K562 (cell line): Measurements from ENCODE around the gene LPCAT3. TPM values are rescaled to one million over a fixed set of nuclear protein-coding genes. Genes with fewer than 3 reads are reported as not detected.

Source experiments
- IRF1 ChIP-seq: sonication (generic); formaldehyde crosslinking; IDR thresholded peaks from 2 replicates; pipeline ENCODE4 v1.8.0; 2022; ENCODE audit warnings: missing genetic modification reagents, mild to moderate bottlenecking, borderline replicate concordance
- MEF2D ChIP-seq: conservative IDR thresholded peaks from 2 replicates; pipeline ENCODE4 v1.6.1; 2016; ENCODE audit warnings: low read depth, missing genetic modification characterization, missing compliant biosample characterization
- SOX6 ChIP-seq: fragments of 450-650 bp; IDR thresholded peaks from 2 replicates; pipeline ENCODE4 v1.6.1; 2014; ENCODE audit warnings: mild to moderate bottlenecking
- ZBTB49 ChIP-seq: sonication (generic); formaldehyde crosslinking; IDR thresholded peaks from 2 replicates; pipeline ENCODE4 v1.8.0; 2022; ENCODE audit warnings: missing genetic modification reagents, mild to moderate bottlenecking, borderline replicate concordance
- ZNF263 ChIP-seq: sonication (generic); formaldehyde crosslinking; IDR thresholded peaks from 2 replicates; pipeline ENCODE4 v1.8.0; 2022; ENCODE audit warnings: mild to moderate bottlenecking, missing genetic modification reagents, borderline replicate concordance
- polyA plus RNA-seq, 8 experiments: library from polyadenylated mRNA; depleted of rRNA in 4 of 8; stranded (reverse) in 5 of 8; unstranded in 3 of 8; fragments of >200 nt; fragmentation: Nextera tagmentation in 2 of 8; fragmentation: Illumina TruSeq in 1 of 8; extraction: Ambion mirVana in 2 of 8; extraction: Trizol in 1 of 8; gene quantifications; 2 replicates each; pipeline versions ENCODE4 v1.2.1 to v1.2.3, GENCODE V29; 2011 to 2014; ENCODE audit warnings: inconsistent platforms in 1 of 8, missing spikeins in 1 of 8
- total RNA-seq, 7 experiments: library from RNA; depleted of rRNA in 6 of 7; stranded (reverse); fragments of >200 nt in 6 of 7; fragmentation: Illumina TruSeq in 2 of 7; extraction: Trizol in 2 of 7; gene quantifications; 2 replicates each; pipeline versions ENCODE4 v1.2.1 to v1.2.3, GENCODE V29; 2011 to 2021; ENCODE audit warnings: low replicate concordance in 1 of 7
- TF ChIP-seq, protein P1 (sequence below): sonication (generic); formaldehyde crosslinking; IDR thresholded peaks from 2 replicates; pipeline ENCODE4 v1.8.0; 2023; ENCODE audit warnings: mild to moderate bottlenecking, missing genetic modification reagents
- TF ChIP-seq, protein P2 (sequence below): fragments of 450-650 bp; formaldehyde crosslinking; IDR thresholded peaks from 2 replicates; pipeline ENCODE4 v1.4.0; 2022; ENCODE audit warnings: missing genetic modification characterization

Gene LPCAT3
- total and polyA plus RNA-seq, 9 of the 15 experiments (the other 6 are each of a cell fraction or from before 2014, with no cell fraction given), result 4.9 to 52.5 (median 25.3) TPM

DNA sequence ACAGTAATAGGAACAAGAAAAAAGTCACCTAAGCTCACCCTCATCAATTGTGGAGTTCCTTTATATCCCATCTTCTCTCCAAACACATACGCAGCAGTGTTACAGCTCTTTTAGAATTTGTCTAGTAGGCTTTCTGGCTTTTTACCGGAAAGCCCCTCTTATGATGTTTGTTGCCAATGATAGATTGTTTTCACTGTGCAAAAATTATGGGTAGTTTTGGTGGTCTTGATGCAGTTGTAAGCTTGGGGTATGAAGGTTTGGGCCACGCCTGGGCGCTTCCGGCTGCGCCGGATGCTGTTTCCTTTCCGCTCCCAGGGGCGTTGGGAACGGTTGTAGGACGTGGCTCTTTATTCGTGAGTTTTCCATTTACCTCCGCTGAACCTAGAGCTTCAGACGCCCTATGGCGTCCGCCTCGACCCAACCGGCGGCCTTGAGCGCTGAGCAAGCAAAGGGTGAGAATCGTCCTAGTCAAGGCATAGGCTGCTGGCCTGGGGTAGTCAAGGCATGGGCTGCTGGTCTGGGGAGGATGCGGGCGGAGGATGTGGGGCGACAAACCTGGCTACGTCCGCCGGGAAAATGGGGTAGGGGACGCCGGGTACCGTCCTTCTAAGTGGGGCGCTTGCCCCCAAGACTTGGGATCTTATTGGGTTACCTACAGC, 74.4 kb downstream of the LPCAT3 start, which contains the start of the genes C12orf57 and RNU7-1 (continued):
- TF ChIP-seq, protein P1, sequence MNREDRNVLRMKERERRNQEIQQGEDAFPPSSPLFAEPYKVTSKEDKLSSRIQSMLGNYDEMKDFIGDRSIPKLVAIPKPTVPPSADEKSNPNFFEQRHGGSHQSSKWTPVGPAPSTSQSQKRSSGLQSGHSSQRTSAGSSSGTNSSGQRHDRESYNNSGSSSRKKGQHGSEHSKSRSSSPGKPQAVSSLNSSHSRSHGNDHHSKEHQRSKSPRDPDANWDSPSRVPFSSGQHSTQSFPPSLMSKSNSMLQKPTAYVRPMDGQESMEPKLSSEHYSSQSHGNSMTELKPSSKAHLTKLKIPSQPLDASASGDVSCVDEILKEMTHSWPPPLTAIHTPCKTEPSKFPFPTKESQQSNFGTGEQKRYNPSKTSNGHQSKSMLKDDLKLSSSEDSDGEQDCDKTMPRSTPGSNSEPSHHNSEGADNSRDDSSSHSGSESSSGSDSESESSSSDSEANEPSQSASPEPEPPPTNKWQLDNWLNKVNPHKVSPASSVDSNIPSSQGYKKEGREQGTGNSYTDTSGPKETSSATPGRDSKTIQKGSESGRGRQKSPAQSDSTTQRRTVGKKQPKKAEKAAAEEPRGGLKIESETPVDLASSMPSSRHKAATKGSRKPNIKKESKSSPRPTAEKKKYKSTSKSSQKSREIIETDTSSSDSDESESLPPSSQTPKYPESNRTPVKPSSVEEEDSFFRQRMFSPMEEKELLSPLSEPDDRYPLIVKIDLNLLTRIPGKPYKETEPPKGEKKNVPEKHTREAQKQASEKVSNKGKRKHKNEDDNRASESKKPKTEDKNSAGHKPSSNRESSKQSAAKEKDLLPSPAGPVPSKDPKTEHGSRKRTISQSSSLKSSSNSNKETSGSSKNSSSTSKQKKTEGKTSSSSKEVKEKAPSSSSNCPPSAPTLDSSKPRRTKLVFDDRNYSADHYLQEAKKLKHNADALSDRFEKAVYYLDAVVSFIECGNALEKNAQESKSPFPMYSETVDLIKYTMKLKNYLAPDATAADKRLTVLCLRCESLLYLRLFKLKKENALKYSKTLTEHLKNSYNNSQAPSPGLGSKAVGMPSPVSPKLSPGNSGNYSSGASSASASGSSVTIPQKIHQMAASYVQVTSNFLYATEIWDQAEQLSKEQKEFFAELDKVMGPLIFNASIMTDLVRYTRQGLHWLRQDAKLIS, result peak; percentile 97
- TF ChIP-seq SOX6, result peak; percentile 14; the same call in 1 of the 2 replicates
- peak; percentile 59; the same call in 1 of the 2 replicates for TF ChIP-seq IRF1 (CRISPR knock-in tag)
- TF ChIP-seq MEF2D (tag), result no peak
- TF ChIP-seq, protein P2, sequence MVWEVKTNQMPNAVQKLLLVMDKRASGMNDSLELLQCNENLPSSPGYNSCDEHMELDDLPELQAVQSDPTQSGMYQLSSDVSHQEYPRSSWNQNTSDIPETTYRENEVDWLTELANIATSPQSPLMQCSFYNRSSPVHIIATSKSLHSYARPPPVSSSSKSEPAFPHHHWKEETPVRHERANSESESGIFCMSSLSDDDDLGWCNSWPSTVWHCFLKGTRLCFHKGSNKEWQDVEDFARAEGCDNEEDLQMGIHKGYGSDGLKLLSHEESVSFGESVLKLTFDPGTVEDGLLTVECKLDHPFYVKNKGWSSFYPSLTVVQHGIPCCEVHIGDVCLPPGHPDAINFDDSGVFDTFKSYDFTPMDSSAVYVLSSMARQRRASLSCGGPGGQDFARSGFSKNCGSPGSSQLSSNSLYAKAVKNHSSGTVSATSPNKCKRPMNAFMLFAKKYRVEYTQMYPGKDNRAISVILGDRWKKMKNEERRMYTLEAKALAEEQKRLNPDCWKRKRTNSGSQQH (CRISPR knock-in tag), result peak; percentile 100
- TF ChIP-seq ZBTB49, result no peak
- TF ChIP-seq ZNF263 (CRISPR knock-in tag), result no peak
